ENCODE data around the gene KCNAB1. TPM values are rescaled to one million over a fixed set of nuclear protein-coding genes. Genes with fewer than 3 reads are reported as not detected.

KCNAB1 gene
- total and polyA plus RNA-seq, 2 donors (not counting 1 experiment from before 2014, with no cell fraction given), result not detected

DNA sequence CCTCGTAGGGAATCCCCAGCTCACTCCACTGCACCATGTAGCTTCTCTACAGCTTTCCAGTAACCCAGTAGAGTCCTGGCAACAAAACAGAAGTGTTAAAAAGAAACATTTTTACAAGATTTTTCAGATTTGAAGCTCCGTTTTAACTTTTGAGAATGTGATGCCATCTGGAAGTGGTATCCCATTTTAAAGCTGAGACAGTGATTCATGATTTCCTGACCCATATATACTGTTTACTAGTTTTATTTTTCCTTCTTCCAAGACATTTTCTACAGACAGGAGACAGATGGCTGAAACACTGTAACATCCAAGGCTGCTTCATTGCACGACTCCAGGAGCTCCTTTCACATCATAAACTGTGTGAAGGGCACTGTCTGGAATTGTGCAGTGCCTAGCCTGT lies 30.3 kb upstream of the KCNAB1 start:
- Histone ChIP-seq H3K4me2 (replicated peaks; ENCODE audit: low read depth, low read length, poor library complexity, severe bottlenecking) (no peak overlapping the region), H3K27ac (ENCODE audit: low read length in 2 of 2) (no peak overlapping the region), H3K9ac (ENCODE audit: low read length) (no peak overlapping the region), H3K4me3 (ENCODE audit: control extremely low read depth in 1 of 5, extremely low read depth in 1 of 5, insufficient read depth in 1 of 5, low read depth in 2 of 5, low read length in 4 of 5) (no peak overlapping the region), H2AFZ (ENCODE audit: insufficient read depth, low read depth, low read length, poor library complexity, severe bottlenecking) (no peak overlapping the region), H3K36me3 (replicated peaks in 1 of 2; ENCODE audit: control extremely low read depth in 1 of 2, control insufficient read depth in 1 of 2, extremely low read depth in 1 of 2, insufficient read depth in 2 of 2, low read length in 1 of 2) (no peaks in the 10 kb centered on the region), H4K20me1 (ENCODE audit: control insufficient read depth, insufficient read depth, low read length, poor library complexity, severe bottlenecking) (no peaks in the 10 kb centered on the region), H3K27me3 (replicated peaks in 1 of 4; ENCODE audit: control extremely low read depth in 1 of 4, control insufficient read depth in 3 of 4, insufficient read depth in 4 of 4, low read length in 3 of 4) (no peaks in the 10 kb centered on the region), H3K79me2 (ENCODE audit: control insufficient read depth, insufficient read depth, low read length) (no peaks in the 10 kb centered on the region), H3K9me3 (ENCODE audit: control extremely low read depth in 1 of 3, control insufficient read depth in 2 of 3, insufficient read depth in 1 of 3, low read length in 2 of 3) (no peaks in the 10 kb centered on the region), H3K4me1 (ENCODE audit: control insufficient read depth in 2 of 2, insufficient read depth in 2 of 2, low read length in 2 of 2) (no peaks in the 10 kb centered on the region)
- intact Hi-C loops (cut with micrococcal nuclease), result no loop called here
- no CpG with 5 or more reads among the region's 3 CpGs for WGBS (ENCODE audit: insufficient coverage)
- Mint-ChIP-seq H3K9me3 (ENCODE audit: insufficient read depth) (no peaks in the 10 kb centered on the region), H3K27ac (no peak overlapping the region), H3K27me3 (peaks cover 15% of the 10 kb centered on the region), H3K4me1 (no peaks in the 10 kb centered on the region), H3K4me3 (no peak overlapping the region)
- ATAC-seq (ENCODE audit: low read depth), result no peak
- ChIA-PET POLR2A (no interaction called here), CTCF (interaction anchor here (1.2 kb wide), 1 partner anchor 8 kb away, joined by 3 read pairs; no protein-coding TSS in a partner anchor)
- no peak for DNase-seq
- TF ChIP-seq, protein P1, sequence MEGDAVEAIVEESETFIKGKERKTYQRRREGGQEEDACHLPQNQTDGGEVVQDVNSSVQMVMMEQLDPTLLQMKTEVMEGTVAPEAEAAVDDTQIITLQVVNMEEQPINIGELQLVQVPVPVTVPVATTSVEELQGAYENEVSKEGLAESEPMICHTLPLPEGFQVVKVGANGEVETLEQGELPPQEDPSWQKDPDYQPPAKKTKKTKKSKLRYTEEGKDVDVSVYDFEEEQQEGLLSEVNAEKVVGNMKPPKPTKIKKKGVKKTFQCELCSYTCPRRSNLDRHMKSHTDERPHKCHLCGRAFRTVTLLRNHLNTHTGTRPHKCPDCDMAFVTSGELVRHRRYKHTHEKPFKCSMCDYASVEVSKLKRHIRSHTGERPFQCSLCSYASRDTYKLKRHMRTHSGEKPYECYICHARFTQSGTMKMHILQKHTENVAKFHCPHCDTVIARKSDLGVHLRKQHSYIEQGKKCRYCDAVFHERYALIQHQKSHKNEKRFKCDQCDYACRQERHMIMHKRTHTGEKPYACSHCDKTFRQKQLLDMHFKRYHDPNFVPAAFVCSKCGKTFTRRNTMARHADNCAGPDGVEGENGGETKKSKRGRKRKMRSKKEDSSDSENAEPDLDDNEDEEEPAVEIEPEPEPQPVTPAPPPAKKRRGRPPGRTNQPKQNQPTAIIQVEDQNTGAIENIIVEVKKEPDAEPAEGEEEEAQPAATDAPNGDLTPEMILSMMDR (IDR thresholded peaks at IDR 0.05), result no peak
- TF ChIP-seq EZH2 (IDR thresholded peaks at IDR 0.05; ENCODE audit: borderline replicate concordance, insufficient read depth, low read depth, low read length, poor library complexity, severe bottlenecking), result no peak

DNA sequence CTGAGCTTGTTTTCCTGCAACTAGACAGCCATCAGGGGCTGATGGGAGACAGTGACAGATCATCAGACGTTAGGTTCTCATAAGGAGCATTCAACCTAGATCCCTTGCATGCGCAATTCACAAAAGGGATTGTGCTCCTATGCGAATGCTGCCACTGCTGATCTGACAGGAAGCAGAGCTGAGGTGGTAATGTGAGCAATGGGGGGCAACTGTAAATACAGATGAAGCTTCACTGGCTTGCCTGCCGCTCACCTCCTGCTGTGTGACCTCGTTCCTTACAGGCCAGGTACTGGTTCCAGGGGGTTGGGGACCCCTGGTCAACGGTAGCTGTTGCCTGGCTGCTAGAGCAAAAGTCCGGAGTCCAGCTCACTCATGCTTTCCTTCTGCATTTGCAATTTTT lies 26.4 kb upstream of the KCNAB1 start:
- Mint-ChIP-seq H3K4me1 (no peaks in the 10 kb centered on the region), H3K27ac (no peak overlapping the region), H3K27me3 (peaks cover 23% of the 10 kb centered on the region), H3K4me3 (no peak overlapping the region), H3K9me3 (ENCODE audit: insufficient read depth) (no peaks in the 10 kb centered on the region)
- DNase-seq (no peak), ATAC-seq (ENCODE audit: low read depth) (no peak)
- intact Hi-C loops (cut with micrococcal nuclease), result no loop called here
- no peaks in the 10 kb centered on the region for H3K79me2 ChIP-seq (ENCODE audit: control insufficient read depth, insufficient read depth, low read length)
- no peak overlapping the region for H3K27ac ChIP-seq (ENCODE audit: low read length in 2 of 2)
- TF ChIP-seq, protein P1 (IDR thresholded peaks at IDR 0.05), result no peak
- no peak for TF ChIP-seq EZH2 (IDR thresholded peaks at IDR 0.05; ENCODE audit: borderline replicate concordance, insufficient read depth, low read depth, low read length, poor library complexity, severe bottlenecking)
- no peak overlapping the region for H3K4me3 ChIP-seq (ENCODE audit: control extremely low read depth in 1 of 5, extremely low read depth in 1 of 5, insufficient read depth in 1 of 5, low read depth in 2 of 5, low read length in 4 of 5)
- CTCF ChIA-PET, result interaction anchor here (0.6 kb wide), 1 partner anchor 358 kb away, joined by 3 read pairs; no protein-coding TSS in a partner anchor
- H3K4me1 ChIP-seq (ENCODE audit: control insufficient read depth in 2 of 2, insufficient read depth in 2 of 2, low read length in 2 of 2), result no peaks in the 10 kb centered on the region
- no peaks in the 10 kb centered on the region for H3K36me3 ChIP-seq (replicated peaks in 1 of 2; ENCODE audit: control extremely low read depth in 1 of 2, control insufficient read depth in 1 of 2, extremely low read depth in 1 of 2, insufficient read depth in 2 of 2, low read length in 1 of 2)
- H3K9ac ChIP-seq (ENCODE audit: low read length), result no peak overlapping the region
- H3K9me3 ChIP-seq (ENCODE audit: control extremely low read depth in 1 of 3, control insufficient read depth in 2 of 3, insufficient read depth in 1 of 3, low read length in 2 of 3), result peaks cover 0 to 3% (median 0%) of the 10 kb centered on the region in 3 donors
- POLR2A ChIA-PET, result no interaction called here
- H2AFZ ChIP-seq (ENCODE audit: insufficient read depth, low read depth, low read length, poor library complexity, severe bottlenecking), result no peak overlapping the region
- H3K4me2 ChIP-seq (replicated peaks; ENCODE audit: low read depth, low read length, poor library complexity, severe bottlenecking), result no peak overlapping the region
- 87% methylated on average over 7 of the region's 7 CpGs for WGBS (ENCODE audit: insufficient coverage)
- H3K27me3 ChIP-seq (replicated peaks in 1 of 4; ENCODE audit: control extremely low read depth in 1 of 4, control insufficient read depth in 3 of 4, insufficient read depth in 4 of 4, low read length in 3 of 4), result no peaks in the 10 kb centered on the region
- H4K20me1 ChIP-seq (ENCODE audit: control insufficient read depth, insufficient read depth, low read length, poor library complexity, severe bottlenecking), result no peaks in the 10 kb centered on the region

Data from B cell (primary cell).